NCI-H1048 (cell line): ENCODE data around the gene OST4.

Experiments used
- DNase-seq: peaks from one replicate; lab custom pipeline; 2025; lab: John Stamatoyannopoulos, UW

Gene OST4

DNA sequence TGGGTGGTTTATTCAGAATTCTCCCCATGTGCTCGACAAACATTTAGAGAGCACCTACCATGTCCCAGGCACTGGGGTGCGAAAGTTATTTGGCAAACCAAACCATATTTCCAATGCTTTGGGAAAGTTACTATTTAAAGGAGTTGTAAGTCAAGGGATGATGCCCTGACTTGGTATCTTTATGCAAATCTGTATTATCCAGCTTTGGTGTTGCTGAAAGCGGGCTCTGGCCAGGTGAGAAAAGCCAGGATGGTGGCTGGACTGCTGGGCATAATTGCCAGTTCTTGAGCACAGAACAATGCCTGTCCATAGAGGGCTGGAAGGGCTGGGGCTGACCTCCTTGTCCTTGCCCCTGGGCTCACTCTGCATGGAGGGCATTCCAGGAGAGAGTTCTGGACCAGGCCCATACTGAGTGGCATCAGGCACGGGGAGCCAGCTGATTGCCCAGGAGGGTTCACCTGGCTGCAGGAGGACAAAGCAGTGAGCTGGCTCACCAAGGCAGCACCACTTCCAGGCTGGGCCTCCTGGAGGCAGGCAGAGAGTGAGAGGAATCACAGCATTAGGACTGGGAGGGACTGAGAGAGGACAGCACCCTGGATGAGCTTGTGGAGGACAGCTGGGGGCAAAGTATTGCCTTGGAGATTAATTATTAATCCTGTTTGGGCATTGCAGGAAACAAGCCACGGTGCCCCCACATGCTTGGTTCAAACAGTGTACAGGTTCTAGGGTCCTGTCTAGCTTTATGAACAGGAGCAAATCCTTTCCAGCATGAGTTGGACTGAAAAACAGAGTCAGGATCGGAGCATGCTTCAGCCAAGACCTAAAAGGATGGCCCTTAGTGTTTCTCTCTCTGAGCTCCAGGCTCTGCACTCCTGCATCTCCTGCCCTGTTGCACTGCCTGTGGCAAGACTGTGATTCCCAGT lies 22.2 kb upstream of the OST4 start:
- no peak for DNase-seq

GRCh38 chr2:27092696-27093429 lies 21.4 kb upstream of the OST4 start:
- DNase-seq = no peak

DNA sequence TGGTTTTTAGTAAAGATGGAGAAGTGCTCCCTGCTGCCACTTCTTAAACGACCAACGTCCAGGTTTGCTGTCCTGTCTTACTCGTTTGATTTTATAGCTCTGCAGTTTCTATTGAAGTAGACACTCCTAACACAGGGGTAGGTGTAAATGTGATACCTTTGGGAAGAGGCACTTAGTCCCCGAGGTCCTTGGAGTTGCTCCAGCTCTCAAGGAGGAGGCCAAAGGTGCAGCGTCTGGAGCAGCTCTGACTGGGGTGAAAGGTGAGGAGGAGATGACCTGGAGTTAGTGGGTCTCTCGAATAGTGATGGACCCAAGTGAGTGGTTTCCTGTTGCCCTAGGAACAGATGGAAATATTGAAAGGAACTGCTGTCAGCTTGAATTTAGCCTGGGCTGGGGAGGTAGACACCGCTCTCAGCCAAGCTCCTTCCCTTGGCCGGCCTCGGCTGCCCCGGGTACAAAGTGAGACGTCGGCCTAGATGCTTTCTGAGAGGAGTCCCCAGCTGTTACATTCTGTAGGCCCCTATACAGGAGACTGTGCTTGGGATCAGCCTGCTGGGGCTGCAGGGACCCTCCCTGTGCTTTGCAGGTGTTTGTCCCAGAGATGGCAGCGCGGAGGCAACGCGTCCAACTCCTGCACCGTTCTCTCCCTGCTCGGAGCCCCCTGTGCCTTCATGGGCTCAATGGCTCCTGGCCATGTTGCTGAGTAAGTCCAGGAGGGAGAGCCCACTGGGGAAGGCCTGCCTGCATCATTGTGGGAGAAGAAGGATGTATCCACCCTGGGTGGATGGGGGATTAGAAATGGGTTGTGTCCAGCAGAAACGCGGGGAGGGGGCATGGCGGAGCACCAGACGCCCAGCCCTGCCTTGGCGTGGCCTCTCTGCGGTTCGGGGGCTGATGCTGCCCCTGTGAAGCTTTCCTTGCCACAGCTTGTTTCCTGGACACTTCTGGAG lies 20.6 kb upstream of the OST4 start:
- DNase-seq = no peak

- no peak for DNase-seq
These were observed 17.9 kb upstream of the OST4 start for GRCh38 chr2:27089111-27089954.

DNA sequence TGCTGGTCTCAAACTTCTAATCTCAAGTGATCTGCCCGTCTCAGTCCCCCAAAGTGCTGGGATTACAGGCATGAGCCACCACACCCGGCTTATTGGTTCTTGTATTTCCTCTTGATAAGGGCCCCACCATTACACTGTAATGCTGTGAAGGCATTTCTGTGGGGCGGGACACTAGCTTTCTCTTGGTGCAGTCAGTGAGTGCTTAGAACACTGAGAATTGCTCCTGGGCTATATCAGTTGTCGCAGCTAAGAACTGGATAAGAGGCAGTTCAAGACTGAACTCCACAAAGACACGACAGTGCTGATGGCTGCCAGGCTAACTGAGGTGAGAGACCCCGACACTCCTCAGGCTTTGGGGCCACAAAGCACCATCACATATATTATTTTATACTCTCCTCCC lies 17.2 kb upstream of the OST4 start:
- DNase-seq = no peak

GRCh38 chr2:27087823-27088410 lies 16.5 kb upstream of the OST4 start:
- DNase-seq = no peak

GRCh38 chr2:27086724-27087593 lies 15.5 kb upstream of the OST4 start, which contains the start of gene KHK:
Gene KHK (plus strand): TSS chr2:27086772. CDS start chr2:27087260, 488 bp downstream.
- DNase-seq = no peak

DNA sequence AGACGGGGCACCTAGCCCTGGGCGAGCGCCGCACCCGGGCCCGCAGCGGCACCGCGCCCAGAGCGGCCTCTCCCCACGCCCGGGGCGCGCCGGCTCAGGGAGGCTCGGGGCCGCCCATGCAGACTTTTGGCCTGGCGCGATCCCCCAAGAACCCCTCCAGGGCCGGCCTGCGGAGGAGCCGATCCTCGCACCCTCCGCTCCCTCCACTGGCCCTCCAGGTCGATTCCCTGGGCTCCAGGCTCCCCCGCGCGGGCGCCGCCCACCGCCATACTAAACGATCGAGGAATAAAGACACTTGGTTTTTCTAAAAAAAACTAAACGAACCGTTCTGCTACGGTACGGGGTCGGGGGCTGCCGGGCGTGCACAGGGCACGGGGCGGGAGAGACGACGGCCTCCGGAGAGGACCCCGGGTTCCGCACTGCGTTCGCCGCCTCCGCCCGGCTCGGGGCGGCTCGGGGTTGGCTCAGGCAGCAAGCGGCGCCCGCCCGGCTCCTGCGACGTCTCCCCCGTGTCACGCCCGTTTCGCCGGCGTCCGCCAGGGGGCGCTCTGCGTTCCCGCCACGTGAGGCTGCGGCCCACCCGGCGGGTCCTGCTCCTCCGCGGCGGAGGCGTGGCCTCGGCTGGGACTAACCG lies 14.8 kb upstream of the OST4 start:
- DNase-seq = peak; percentile 74

GRCh38 chr2:27085673-27086089 lies 14.2 kb upstream of the OST4 start:
- no peak for DNase-seq

GRCh38 chr2:27085062-27085672 lies 13.7 kb upstream of the OST4 start:
- DNase-seq = no peak

DNA sequence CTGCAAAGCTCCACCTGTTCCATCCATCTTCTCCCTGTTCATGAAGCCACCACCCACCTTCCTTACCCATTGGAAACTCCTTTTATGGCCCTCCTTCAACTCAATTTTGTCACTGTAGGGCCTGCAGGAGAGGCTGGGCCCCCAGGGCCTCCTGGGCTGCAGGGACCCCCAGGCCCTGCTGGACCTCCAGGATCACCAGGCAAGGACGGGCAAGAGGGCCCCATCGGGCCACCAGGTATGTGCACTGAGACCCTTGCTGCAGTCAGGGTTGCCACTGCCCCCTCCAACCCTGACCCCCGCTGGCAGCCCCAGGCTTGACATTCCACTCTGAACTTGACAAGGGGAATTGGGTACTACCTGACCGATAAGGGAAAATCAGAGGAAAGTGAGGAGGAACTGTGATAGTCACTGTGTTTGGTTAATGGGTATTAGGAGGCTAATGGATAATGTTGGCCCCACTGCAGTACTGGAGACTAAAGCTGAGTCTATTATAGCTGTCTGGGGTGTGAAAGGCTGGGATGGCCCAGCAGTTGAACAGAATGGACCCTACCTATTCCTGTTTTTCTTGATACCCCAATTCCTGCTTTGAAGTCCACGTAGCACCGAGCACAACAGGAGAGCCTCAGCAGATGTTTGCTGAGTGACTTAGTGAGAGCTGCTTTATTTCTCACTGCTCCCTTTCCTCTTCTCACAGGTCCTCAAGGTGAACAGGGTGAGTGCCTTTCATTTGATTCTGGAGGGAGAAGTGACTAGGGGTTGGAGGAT lies 13.0 kb upstream of the OST4 start:
- DNase-seq = no peak

DNA sequence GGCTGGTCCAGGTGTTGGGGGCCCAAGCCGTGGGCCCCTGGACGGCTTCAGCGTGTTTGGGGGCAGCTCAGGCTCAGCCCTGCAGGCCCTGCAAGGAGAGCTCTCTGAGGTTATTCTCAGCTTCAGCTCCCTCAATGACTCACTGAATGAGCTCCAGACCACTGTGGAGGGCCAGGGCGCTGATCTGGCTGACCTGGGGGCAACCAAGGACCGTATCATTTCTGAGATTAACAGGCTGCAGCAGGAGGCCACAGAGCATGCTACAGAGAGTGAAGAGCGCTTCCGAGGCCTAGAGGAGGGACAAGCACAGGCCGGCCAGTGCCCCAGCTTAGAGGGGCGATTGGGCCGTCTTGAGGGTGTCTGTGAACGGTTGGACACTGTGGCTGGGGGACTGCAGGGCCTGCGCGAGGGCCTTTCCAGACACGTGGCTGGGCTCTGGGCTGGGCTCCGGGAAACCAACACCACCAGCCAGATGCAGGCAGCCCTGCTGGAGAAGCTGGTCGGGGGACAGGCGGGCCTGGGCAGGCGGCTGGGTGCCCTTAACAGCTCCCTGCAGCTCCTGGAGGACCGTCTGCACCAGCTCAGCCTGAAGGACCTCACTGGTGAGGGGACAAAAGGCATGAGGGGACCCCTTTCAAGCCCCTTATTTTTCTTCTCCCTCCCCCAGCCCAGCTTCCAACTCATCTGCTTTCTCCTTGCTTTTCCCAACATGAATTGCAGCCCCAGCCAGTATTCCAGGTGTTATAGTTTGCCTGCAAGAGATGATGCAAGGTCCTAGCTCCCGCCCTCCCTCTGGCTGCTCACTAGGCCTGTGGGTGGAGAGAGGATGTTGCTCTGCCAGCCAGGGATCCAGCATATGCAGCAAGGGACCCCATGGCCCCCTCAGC lies 12.2 kb upstream of the OST4 start:
- DNase-seq = no peak

DNA sequence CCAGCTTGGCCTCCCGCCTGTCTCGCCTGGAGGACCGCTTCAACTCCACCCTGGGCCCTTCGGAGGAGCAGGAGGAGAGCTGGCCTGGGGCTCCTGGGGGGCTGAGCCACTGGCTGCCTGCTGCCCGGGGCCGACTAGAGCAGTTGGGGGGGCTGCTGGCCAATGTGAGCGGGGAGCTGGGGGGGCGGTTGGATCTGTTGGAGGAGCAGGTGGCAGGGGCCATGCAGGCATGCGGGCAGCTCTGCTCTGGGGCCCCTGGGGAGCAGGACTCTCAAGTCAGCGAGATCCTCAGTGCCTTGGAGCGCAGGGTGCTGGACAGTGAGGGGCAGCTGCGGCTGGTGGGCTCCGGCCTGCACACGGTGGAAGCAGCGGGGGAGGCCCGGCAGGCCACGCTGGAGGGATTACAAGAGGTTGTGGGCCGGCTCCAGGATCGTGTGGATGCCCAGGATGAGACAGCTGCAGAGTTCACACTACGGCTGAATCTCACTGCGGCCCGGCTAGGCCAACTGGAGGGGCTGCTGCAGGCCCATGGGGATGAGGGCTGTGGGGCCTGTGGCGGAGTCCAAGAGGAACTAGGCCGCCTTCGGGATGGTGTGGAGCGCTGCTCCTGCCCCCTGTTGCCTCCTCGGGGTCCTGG lies 11.4 kb upstream of the OST4 start:
- no peak for DNase-seq

DNA sequence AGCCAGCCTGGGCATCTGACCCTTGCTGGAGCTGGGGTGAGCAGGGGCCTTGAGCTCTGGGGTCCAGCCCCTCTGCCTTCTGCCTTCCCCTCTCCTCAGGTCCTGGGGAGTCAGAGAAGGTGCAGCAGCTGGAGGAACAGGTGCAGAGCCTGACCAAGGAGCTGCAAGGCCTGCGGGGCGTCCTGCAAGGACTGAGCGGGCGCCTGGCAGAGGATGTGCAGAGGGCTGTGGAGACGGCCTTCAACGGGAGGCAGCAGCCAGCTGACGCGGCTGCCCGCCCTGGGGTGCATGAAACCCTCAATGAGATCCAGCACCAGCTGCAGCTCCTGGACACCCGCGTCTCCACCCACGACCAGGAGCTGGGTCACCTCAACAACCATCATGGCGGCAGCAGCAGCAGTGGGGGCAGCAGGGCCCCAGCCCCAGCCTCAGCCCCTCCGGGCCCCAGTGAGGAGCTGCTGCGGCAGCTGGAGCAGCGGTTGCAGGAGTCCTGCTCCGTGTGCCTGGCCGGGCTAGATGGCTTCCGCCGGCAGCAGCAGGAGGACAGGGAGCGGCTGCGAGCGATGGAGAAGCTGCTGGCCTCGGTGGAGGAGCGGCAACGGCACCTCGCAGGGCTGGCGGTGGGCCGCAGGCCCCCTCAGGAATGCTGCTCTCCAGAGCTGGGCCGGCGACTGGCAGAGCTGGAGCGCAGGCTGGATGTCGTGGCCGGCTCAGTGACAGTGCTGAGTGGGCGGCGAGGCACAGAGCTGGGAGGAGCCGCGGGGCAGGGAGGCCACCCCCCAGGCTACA lies 10.7 kb upstream of the OST4 start:
- DNase-seq = no peak

GRCh38 chr2:27080603-27080936 lies 9.1 kb upstream of the OST4 start:
- no peak for DNase-seq

DNA sequence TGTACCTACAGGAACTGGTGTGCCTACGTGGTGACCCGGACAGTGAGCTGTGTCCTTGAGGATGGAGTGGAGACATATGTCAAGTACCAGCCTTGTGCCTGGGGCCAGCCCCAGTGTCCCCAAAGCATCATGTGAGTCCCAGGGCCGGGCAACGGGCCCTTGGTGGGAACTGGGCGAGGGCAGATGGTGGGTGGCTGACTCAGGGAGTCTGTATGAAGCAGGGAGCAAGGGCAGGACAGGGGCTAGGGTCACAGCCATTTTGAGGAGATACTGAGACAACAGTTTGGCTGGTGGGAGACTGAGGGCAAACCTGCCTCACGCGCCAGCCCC lies 8.7 kb upstream of the OST4 start:
- no peak for DNase-seq
